K562 (cell line): ENCODE results near the gene MYBPHL. TPM values are rescaled to one million over a fixed set of nuclear protein-coding genes. Genes with fewer than 3 reads are reported as not detected.
A peak's percentile ranks its signal among the peaks of the same experiment; 100 is the strongest.

ENCODE experiments used
- BCLAF1 ChIP-seq, 2 experiments: fragments of 450-650 bp in 1 of 2; IDR thresholded peaks; 2 replicates each; pipeline ENCODE4 v1.6.1; 2011 to 2017; ENCODE audit warnings: low read depth in 2 of 2, antibody characterized with exemption in 1 of 2, borderline replicate concordance in 1 of 2, low read length in 1 of 2, mild to moderate bottlenecking in 1 of 2, mixed read lengths in 1 of 2; ENCODE audit not compliant: control insufficient read depth in 1 of 2
- GABPB1 ChIP-seq: sonication (generic); formaldehyde crosslinking; IDR thresholded peaks from 2 replicates; pipeline ENCODE4 v1.8.0; 2022; ENCODE audit warnings: mild to moderate bottlenecking, missing genetic modification reagents
- polyA plus RNA-seq, 8 experiments: library from polyadenylated mRNA; depleted of rRNA in 4 of 8; stranded (reverse) in 5 of 8; unstranded in 3 of 8; fragments of >200 nt; fragmentation: Nextera tagmentation in 2 of 8; fragmentation: Illumina TruSeq in 1 of 8; extraction: Ambion mirVana in 2 of 8; extraction: Trizol in 1 of 8; gene quantifications; 2 replicates each; pipeline versions ENCODE4 v1.2.1 to v1.2.3, GENCODE V29; 2011 to 2014; ENCODE audit warnings: inconsistent platforms in 1 of 8, missing spikeins in 1 of 8
- total RNA-seq, 7 experiments: library from RNA; depleted of rRNA in 6 of 7; stranded (reverse); fragments of >200 nt in 6 of 7; fragmentation: Illumina TruSeq in 2 of 7; extraction: Trizol in 2 of 7; gene quantifications; 2 replicates each; pipeline versions ENCODE4 v1.2.1 to v1.2.3, GENCODE V29; 2011 to 2021; ENCODE audit warnings: low replicate concordance in 1 of 7
- TF ChIP-seq, protein P1 (sequence below): sonication (generic); formaldehyde crosslinking; IDR thresholded peaks from 2 replicates; pipeline ENCODE4 v1.8.1; 2023; ENCODE audit warnings: mild to moderate bottlenecking, missing genetic modification reagents

The MYBPHL gene
- total and polyA plus RNA-seq, 9 of the 15 experiments (the other 6 are each of a cell fraction or from before 2014, with no cell fraction given), result 0.20 to 1.9 (median 0.33) TPM

GRCh38 chr1:109263597-109264378 lies 43.0 kb downstream of the MYBPHL start (continued):
- TF ChIP-seq, protein P1, sequence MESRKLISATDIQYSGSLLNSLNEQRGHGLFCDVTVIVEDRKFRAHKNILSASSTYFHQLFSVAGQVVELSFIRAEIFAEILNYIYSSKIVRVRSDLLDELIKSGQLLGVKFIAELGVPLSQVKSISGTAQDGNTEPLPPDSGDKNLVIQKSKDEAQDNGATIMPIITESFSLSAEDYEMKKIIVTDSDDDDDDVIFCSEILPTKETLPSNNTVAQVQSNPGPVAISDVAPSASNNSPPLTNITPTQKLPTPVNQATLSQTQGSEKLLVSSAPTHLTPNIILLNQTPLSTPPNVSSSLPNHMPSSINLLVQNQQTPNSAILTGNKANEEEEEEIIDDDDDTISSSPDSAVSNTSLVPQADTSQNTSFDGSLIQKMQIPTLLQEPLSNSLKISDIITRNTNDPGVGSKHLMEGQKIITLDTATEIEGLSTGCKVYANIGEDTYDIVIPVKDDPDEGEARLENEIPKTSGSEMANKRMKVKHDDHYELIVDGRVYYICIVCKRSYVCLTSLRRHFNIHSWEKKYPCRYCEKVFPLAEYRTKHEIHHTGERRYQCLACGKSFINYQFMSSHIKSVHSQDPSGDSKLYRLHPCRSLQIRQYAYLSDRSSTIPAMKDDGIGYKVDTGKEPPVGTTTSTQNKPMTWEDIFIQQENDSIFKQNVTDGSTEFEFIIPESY (CRISPR knock-in tag), result peak; percentile 100
- TF ChIP-seq BCLAF1 (IDR thresholded peaks at IDR 0.05; ENCODE audit: borderline replicate concordance in 1 of 2, control insufficient read depth in 1 of 2, low read depth in 2 of 2, low read length in 1 of 2) (peak in 1 of 2 experiments; percentile 86; a peak in 1 of 4 replicates), GABPB1 (CRISPR knock-in tag) (peak; percentile 86)
- TF ChIP-seq, all 486 proteins: peak for 130
